Endothelial cell of umbilical vein (primary cell): ENCODE results near the gene BBS5. TPM values are rescaled to one million over a fixed set of nuclear protein-coding genes. Genes with fewer than 3 reads are reported as not detected.

Source experiments
- BruUV-seq: library from RNA; stranded (reverse); fragments of 400-500 nt; replicated peaks from 2 replicates; lab custom pipeline; 2021; lab: Mats Ljungman, UMichigan
- CTCF ChIA-PET: fragments of 300-600, 350-600 bp; sonication (Branson Sonifier 250); formaldehyde crosslinking; loops from one replicate; lab custom pipeline; 2021; ENCODE audit warnings: antibody characterized with exemption, inconsistent platforms; lab: Charles Lee
- POLR2A ChIA-PET: fragments of 300-600, 350-600 bp; sonication (Branson Sonifier 250); formaldehyde crosslinking; loops from one replicate; lab custom pipeline; 2021; ENCODE audit warnings: antibody characterized with exemption, inconsistent platforms; lab: Charles Lee
- DNase-seq: peaks from one replicate; pipeline ENCODE4 v3.0.0-alpha.2; 2011; ENCODE audit warnings: low read depth, low spot score
- FAIRE-seq: peaks from 2 replicates; lab custom pipeline; 2011; peaks lifted over from hg19 to GRCh38; lab: Jason Lieb, UNC
- H2AFZ ChIP-seq: 2 replicates; pipeline ENCODE4 v1.6.0; 2012; ENCODE audit warnings: low read depth, low read length, control low read depth, inconsistent platforms
- H3K27ac ChIP-seq: 2 replicates; pipeline ENCODE4 v1.5.1; 2011; ENCODE audit warnings: low read depth, mild to moderate bottlenecking, control low read depth, low read length, moderate library complexity; ENCODE audit not compliant: insufficient read depth
- H3K27me3 ChIP-seq, 2 experiments: 2 replicates each; pipeline versions ENCODE4 v1.6.0 to v1.6.1; 2011; ENCODE audit warnings: low read length in 2 of 2, mixed read lengths in 1 of 2; ENCODE audit not compliant: control insufficient read depth in 2 of 2, insufficient read depth in 2 of 2
- H3K36me3 ChIP-seq, 2 experiments: 2 replicates in 1 of 2; 3 replicates in 1 of 2; pipeline ENCODE4 v1.5.1; 2011; ENCODE audit warnings: low read length in 2 of 2, mild to moderate bottlenecking in 1 of 2, moderate library complexity in 1 of 2; ENCODE audit not compliant: control insufficient read depth in 2 of 2, insufficient read depth in 2 of 2; ENCODE audit errors: extremely low read depth in 1 of 2
- H3K4me1 ChIP-seq: 3 replicates; pipeline ENCODE4 v1.5.1; 2011; ENCODE audit warnings: mild to moderate bottlenecking, low read length; ENCODE audit not compliant: control insufficient read depth, insufficient read depth; ENCODE audit errors: extremely low read depth
- H3K4me2 ChIP-seq: 2 replicates; pipeline ENCODE4 v1.6.1; 2011; ENCODE audit warnings: low read length, control low read depth, mixed read lengths; ENCODE audit not compliant: insufficient read depth
- H3K4me3 ChIP-seq, 3 experiments: fragments of 200-600 bp in 1 of 3; sonication (generic), shearing (Covaris generic) in 1 of 3; replicated peaks in 1 of 3; 2 replicates each; pipeline ENCODE4 v1.5.1; 2011 to 2016; ENCODE audit warnings: control low read depth in 3 of 3, low read length in 3 of 3, mild to moderate bottlenecking in 2 of 3, inconsistent platforms in 1 of 3, low read depth in 1 of 3, moderate library complexity in 1 of 3; ENCODE audit not compliant: insufficient read depth in 1 of 3
- H3K79me2 ChIP-seq: 2 replicates; pipeline ENCODE4 v1.6.0; 2012; ENCODE audit warnings: low read length, inconsistent platforms; ENCODE audit not compliant: control insufficient read depth, insufficient read depth
- H3K9ac ChIP-seq: replicated peaks from 2 replicates; pipeline ENCODE3; 2011; ENCODE audit warnings: low read length, control low read depth; ENCODE audit not compliant: insufficient read depth; ENCODE audit errors: extremely low read depth
- H3K9me1 ChIP-seq: replicated peaks from 3 replicates; pipeline ENCODE4 v1.6.0; 2011; ENCODE audit warnings: mild to moderate bottlenecking, low read length; ENCODE audit not compliant: control insufficient read depth, insufficient read depth; ENCODE audit errors: extremely low read depth
- H3K9me3 ChIP-seq: replicated peaks from 2 replicates; pipeline ENCODE4 v1.5.1; 2012; ENCODE audit warnings: low read length, inconsistent platforms; ENCODE audit not compliant: control insufficient read depth, insufficient read depth
- H4K20me1 ChIP-seq: replicated peaks from 2 replicates; pipeline ENCODE3; 2011; ENCODE audit warnings: mild to moderate bottlenecking, low read length; ENCODE audit not compliant: control insufficient read depth, insufficient read depth; ENCODE audit errors: extremely low read depth
- CTCF ChIP-seq, 2 donors: IDR thresholded peaks; 1 replicate in 1 of 2; 2 replicates in 1 of 2; pipeline ENCODE4 v1.5.1; 2011; ENCODE audit warnings: low read length in 2 of 2, mild to moderate bottlenecking in 2 of 2, moderate library complexity in 2 of 2, control low read depth in 1 of 2, inconsistent platforms in 1 of 2, low read depth in 1 of 2; ENCODE audit not compliant: insufficient read depth in 1 of 2; ENCODE audit errors: extremely low read depth in 1 of 2
- EZH2 ChIP-seq: IDR thresholded peaks from 2 replicates; pipeline ENCODE4 v1.6.1; 2012; ENCODE audit warnings: borderline replicate concordance, low read depth, mild to moderate bottlenecking, moderate library complexity, low read length, inconsistent platforms; ENCODE audit not compliant: severe bottlenecking
- FOS ChIP-seq: IDR thresholded peaks from 2 replicates; pipeline ENCODE4 v1.6.1; 2011; ENCODE audit warnings: mild to moderate bottlenecking, low read length, moderate library complexity, borderline replicate concordance; ENCODE audit not compliant: insufficient read depth
- GATA2 ChIP-seq: IDR thresholded peaks from 2 replicates; pipeline ENCODE4 v1.7.0; 2011; ENCODE audit warnings: low read depth, mild to moderate bottlenecking, moderate library complexity, mixed read lengths, low read length; ENCODE audit not compliant: insufficient read length, insufficient read depth
- JUN ChIP-seq: IDR thresholded peaks from 2 replicates; pipeline ENCODE4 v1.6.1; 2011; ENCODE audit warnings: borderline replicate concordance, low read depth; ENCODE audit not compliant: insufficient read length, insufficient read depth
- MAX ChIP-seq: IDR thresholded peaks from 2 replicates; pipeline ENCODE4 v1.6.1; 2011; ENCODE audit not compliant: insufficient read depth, insufficient read length
- MYC ChIP-seq: IDR thresholded peaks from one replicate; pipeline ENCODE4 v1.6.1; 2011; ENCODE audit warnings: mild to moderate bottlenecking, low read depth, low read length
- POLR2A ChIP-seq: IDR thresholded peaks from 2 replicates; pipeline ENCODE4 v1.6.1; 2012; ENCODE audit warnings: low read depth, mild to moderate bottlenecking, control low read depth, low read length
- POLR2AphosphoS5 ChIP-seq: IDR thresholded peaks from 2 replicates; pipeline ENCODE4 v1.6.1; 2012; ENCODE audit warnings: low read depth, mild to moderate bottlenecking, control low read depth, low read length, moderate library complexity; ENCODE audit not compliant: insufficient read depth
- dilution Hi-C: fragments of 300-500 bp; cut with MboI; formaldehyde crosslinking; loops from one replicate; pipeline ENCODE4 v1.15.0; 2019; ENCODE audit warnings: low sequenced_read_pairs; ENCODE audit not compliant: extremely low pct_ligation_motif_present
- intact Hi-C: fragments of 100-400 bp; cut with micrococcal nuclease; formaldehyde crosslinking; loops from one replicate; pipeline ENCODE4 v1.10.0; 2022
- polyA plus RNA-seq, 4 experiments: library from polyadenylated mRNA; depleted of rRNA in 3 of 4; stranded (reverse) in 3 of 4; unstranded in 1 of 4; fragments of >200 nt; gene quantifications; 2 replicates each; pipeline versions ENCODE4 v1.2.1 to v1.2.3, GENCODE V29; 2011 to 2012; ENCODE audit warnings: missing spikeins in 1 of 4
- total RNA-seq: library from RNA; stranded (reverse); gene quantifications from 2 replicates; pipeline ENCODE4 v1.2.3, GENCODE V29; 2021

Gene BBS5
- total and polyA plus RNA-seq, 2 donors (not counting 3 experiments of a cell fraction or from before 2014, with no cell fraction given): 2.9 to 5.6 TPM

GRCh38 chr2:169520896-169521295 is 41.6 kb downstream of the BBS5 start:
- H4K20me1 ChIP-seq: no peaks in the 10 kb centered on the region
- H3K27ac ChIP-seq: no peak overlapping the region
- no peak overlapping the region for H3K9ac ChIP-seq
- dilution Hi-C loops: no loop called here
- TF ChIP-seq FOS: no peak
- TF ChIP-seq MYC: no peak
- no peak for TF ChIP-seq CTCF (IDR thresholded peaks at IDR 0.05; ENCODE audit: extremely low read depth in 1 of 2, insufficient read depth in 1 of 2, low read depth in 1 of 2, low read length in 2 of 2)
- no peak for TF ChIP-seq EZH2
- TF ChIP-seq GATA2: no peak
- no peak for TF ChIP-seq POLR2A
- TF ChIP-seq POLR2AphosphoS5: no peak
- no peak for TF ChIP-seq JUN
- no peak for TF ChIP-seq MAX
- no peaks in the 10 kb centered on the region for H3K4me1 ChIP-seq
- no peak overlapping the region for H3K4me2 ChIP-seq
- FAIRE-seq (no peak), DNase-seq (no peak)
- H3K4me3 ChIP-seq: no peak overlapping the region
- no peak overlapping the region for H2AFZ ChIP-seq
- H3K36me3 ChIP-seq: no peaks in the 10 kb centered on the region
- ChIA-PET POLR2A (no interaction called here), CTCF (interaction anchor here (1.0 to 1.6 kb wide), 2 partner anchors 68 to 276 kb away, joined by 3 to 5 read pairs; no protein-coding TSS in a partner anchor)
- H3K79me2 ChIP-seq: no peaks in the 10 kb centered on the region
- H3K9me1 ChIP-seq: no peaks in the 10 kb centered on the region
- H3K9me3 ChIP-seq: no peaks in the 10 kb centered on the region
- no peaks in the 10 kb centered on the region for H3K27me3 ChIP-seq
- intact Hi-C loops: no loop called here
- no TSS peak for BruUV-seq
